IPS DF 19.7 (cell line): Measurements from ENCODE around the gene CNPY1.
"Not testable (repeated sequence)": the region's sequence is repeated elsewhere in the genome, so short reads cannot be mapped to it uniquely, and the experiment has no call there.

Source experiments
- DNase-seq: peaks from one replicate; pipeline ENCODE4 v3.0.0-alpha.2; 2013; ENCODE audit warnings: low read depth, low spot score

Gene CNPY1

GRCh38 chr7:155533120-155533826 is 13.1 kb downstream of the CNPY1 start:
- no peak for DNase-seq

- DNase-seq = no peak
These were observed 13.6 kb downstream of the CNPY1 start for GRCh38 chr7:155532792-155533119.

- no peak for DNase-seq
These were observed 14.7 kb downstream of the CNPY1 start for GRCh38 chr7:155531681-155532080.

GRCh38 chr7:155530601-155531000 is 15.8 kb downstream of the CNPY1 start:
- no peak for DNase-seq

- no peak for DNase-seq
These were observed 16.5 kb downstream of the CNPY1 start for GRCh38 chr7:155529845-155530244.

- no peak for DNase-seq
These were observed 17.0 kb downstream of the CNPY1 start for GRCh38 chr7:155529346-155529745.

GRCh38 chr7:155527664-155528063 is 18.7 kb downstream of the CNPY1 start:
- no peak for DNase-seq

- DNase-seq = no peak
These were observed 20.1 kb downstream of the CNPY1 start for GRCh38 chr7:155526225-155526624.

GRCh38 chr7:155524018-155524556 is 22.3 kb downstream of the CNPY1 start:
- DNase-seq = no peak

- no peak for DNase-seq
These were observed 23.1 kb downstream of the CNPY1 start for GRCh38 chr7:155523168-155523675.

- DNase-seq = no peak
These were observed 24.5 kb downstream of the CNPY1 start for GRCh38 chr7:155521743-155522398.

GRCh38 chr7:155521007-155521742 is 25.2 kb downstream of the CNPY1 start:
- DNase-seq = no peak

- no peak for DNase-seq
These were observed 26.2 kb downstream of the CNPY1 start for GRCh38 chr7:155520114-155520513.

- DNase-seq = not testable (repeated sequence)
These were observed 27.0 kb downstream of the CNPY1 start for GRCh38 chr7:155519358-155519757.

- no peak for DNase-seq
These were observed 27.7 kb downstream of the CNPY1 start for GRCh38 chr7:155518633-155519032.

- no peak for DNase-seq
These were observed 28.4 kb downstream of the CNPY1 start for GRCh38 chr7:155517969-155518368.

- DNase-seq = no peak
These were observed 28.9 kb downstream of the CNPY1 start for GRCh38 chr7:155517452-155517851.

GRCh38 chr7:155516466-155516865 is 29.9 kb downstream of the CNPY1 start:
- DNase-seq = no peak

GRCh38 chr7:155515318-155515717 is 31.0 kb downstream of the CNPY1 start:
- no peak for DNase-seq

GRCh38 chr7:155514296-155514695 is 32.1 kb downstream of the CNPY1 start:
- no peak for DNase-seq

- DNase-seq = no peak
These were observed 32.6 kb downstream of the CNPY1 start for GRCh38 chr7:155513543-155514285.
